ENCODE measurements around the gene PAX8.
"Not testable (repeated sequence)": the region's sequence is repeated elsewhere in the genome, so short reads cannot be mapped to it uniquely, and the experiment has no call there.

PAX8 gene

DNA sequence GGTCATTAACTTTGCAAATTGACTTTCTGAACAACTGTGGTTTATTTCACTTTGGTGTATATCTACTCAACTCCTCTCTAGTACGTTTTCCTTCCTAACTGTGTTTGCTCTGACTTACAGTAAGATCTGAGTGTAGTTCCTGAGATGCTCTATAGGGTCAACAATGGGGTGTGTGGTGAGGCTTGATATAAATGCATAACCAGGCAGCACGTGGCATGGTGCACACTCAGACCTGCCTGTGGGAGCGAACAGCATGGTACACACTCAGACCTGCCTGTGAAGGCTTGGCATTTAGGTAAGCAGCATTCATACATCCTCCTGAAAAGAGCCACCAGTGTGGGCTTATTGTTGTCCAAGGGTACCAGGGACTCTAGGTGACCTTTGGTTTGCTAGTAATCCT is 32.5 kb upstream of the PAX8 start:
- not testable (repeated sequence) for H3K4me3 ChIP-seq (ENCODE audit: low read depth in 1 of 2, low read length in 2 of 2); H3K9ac ChIP-seq (ENCODE audit: low read depth in 1 of 2, low read length in 2 of 2)

DNA sequence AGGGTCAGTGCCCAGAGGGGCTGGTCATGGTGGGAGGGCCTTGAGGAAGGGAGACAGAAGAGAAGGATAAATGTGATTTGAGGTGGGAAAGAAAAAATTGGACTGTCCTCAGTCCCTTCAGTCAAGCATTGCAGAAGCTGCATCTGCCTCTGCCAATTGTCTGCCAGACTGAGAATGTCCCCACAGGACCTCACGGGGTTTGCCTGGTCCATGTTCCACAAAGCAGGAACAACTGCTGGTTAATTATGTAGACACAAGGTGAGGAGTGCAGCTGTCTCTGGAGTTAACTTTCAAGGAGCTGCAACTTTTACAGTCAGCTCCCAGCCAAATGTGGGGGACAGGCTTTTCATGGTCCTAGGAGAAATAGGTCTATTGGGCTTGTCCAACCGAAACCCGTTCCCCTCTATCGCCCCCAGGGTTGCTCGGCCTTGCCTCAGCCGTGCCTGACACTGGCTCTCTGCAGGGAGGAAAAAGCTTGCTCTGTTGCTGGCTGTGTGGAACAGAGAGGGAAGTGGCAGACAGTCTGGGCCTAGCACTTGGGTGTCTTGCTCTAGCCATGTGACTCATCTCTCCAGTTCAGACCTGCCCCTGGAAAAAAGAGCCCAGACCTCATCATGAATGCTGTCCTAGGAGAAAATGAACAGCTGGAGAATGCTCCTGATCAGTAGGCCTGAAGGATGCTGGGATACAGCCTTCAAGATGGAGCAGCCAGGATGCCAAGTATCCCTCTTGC is 31.1 kb upstream of the PAX8 start:
- Histone ChIP-seq H3K9me3 (ENCODE audit: control insufficient read depth in 1 of 2, low read length in 2 of 2) (no peaks in the 10 kb centered on the region), H3K4me1 (ENCODE audit: control insufficient read depth in 1 of 2, insufficient read depth in 2 of 2, low read length in 2 of 2) (peaks cover 0 to 6% of the 10 kb centered on the region in 2 donors), H3K4me3 (ENCODE audit: low read depth in 1 of 2, low read length in 2 of 2) (no peak overlapping the region), H3K27me3 (ENCODE audit: control insufficient read depth in 1 of 2, insufficient read depth in 2 of 2, low read length in 2 of 2) (no peaks in the 10 kb centered on the region), H3K36me3 (ENCODE audit: control insufficient read depth in 1 of 2, insufficient read depth in 2 of 2, low read length in 2 of 2) (no peaks in the 10 kb centered on the region), H3K9ac (ENCODE audit: low read depth in 1 of 2, low read length in 2 of 2) (no peak overlapping the region), H3K27ac (ENCODE audit: low read depth, low read length) (no peak overlapping the region)

More for the DNA sequence above, 32.5 kb upstream of the PAX8 start:
- not testable (repeated sequence) for H3K36me3 ChIP-seq (ENCODE audit: control insufficient read depth in 1 of 2, insufficient read depth in 2 of 2, low read length in 2 of 2); H3K27me3 ChIP-seq (ENCODE audit: control insufficient read depth in 1 of 2, insufficient read depth in 2 of 2, low read length in 2 of 2); H3K27ac ChIP-seq (ENCODE audit: low read depth, low read length); H3K9me3 ChIP-seq (ENCODE audit: control insufficient read depth in 1 of 2, low read length in 2 of 2); H3K4me1 ChIP-seq (ENCODE audit: control insufficient read depth in 1 of 2, insufficient read depth in 2 of 2, low read length in 2 of 2)

DNA sequence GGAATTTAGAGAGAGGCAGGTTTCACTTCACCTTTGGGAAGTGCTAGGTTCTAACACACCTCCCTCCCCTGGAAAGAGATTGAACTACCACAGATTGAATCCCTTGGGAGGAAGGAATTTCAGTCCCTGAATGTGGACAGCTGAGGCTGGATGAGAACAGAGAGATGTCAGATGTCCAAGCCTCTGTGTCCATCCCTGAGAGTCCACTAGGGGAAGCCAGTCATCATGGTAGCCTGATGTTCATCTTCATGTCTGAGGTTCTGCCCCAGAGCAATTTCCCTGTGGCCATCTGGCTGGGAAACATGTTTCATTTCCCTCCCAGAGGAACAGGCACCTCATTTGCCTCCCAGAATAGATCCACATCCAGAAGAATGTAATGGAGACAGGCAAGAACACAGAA is 30.1 kb upstream of the PAX8 start:
- H3K27ac ChIP-seq (ENCODE audit: low read depth, low read length); H3K9ac ChIP-seq (ENCODE audit: low read depth in 1 of 2, low read length in 2 of 2); H3K36me3 ChIP-seq (ENCODE audit: control insufficient read depth in 1 of 2, insufficient read depth in 2 of 2, low read length in 2 of 2); H3K4me1 ChIP-seq (ENCODE audit: control insufficient read depth in 1 of 2, insufficient read depth in 2 of 2, low read length in 2 of 2); H3K4me3 ChIP-seq (ENCODE audit: low read depth in 1 of 2, low read length in 2 of 2); H3K9me3 ChIP-seq (ENCODE audit: control insufficient read depth in 1 of 2, low read length in 2 of 2); H3K27me3 ChIP-seq (ENCODE audit: control insufficient read depth in 1 of 2, insufficient read depth in 2 of 2, low read length in 2 of 2): not testable (repeated sequence)

DNA sequence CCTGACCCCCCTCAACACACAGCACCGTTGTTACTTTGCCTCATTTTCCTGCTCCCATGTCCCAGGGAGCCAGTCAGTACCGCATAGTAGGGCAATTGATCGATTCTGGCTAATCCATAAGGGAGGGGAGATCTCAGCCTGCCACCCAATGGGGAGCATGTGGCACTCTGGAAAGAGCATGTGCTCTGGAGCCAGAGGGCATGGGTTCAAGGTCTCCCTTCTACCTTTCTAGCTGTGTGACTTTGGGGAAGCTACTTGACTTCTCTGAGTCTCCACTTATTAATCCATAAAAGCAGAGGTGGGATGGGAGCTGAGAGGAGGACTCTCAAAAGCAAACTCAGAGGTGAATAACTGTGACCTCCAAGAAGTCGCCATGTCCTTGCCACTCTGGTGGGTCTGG is 27.5 kb upstream of the PAX8 start:
- H3K9ac ChIP-seq (ENCODE audit: low read depth in 1 of 2, low read length in 2 of 2); H3K27ac ChIP-seq (ENCODE audit: low read depth, low read length); H3K36me3 ChIP-seq (ENCODE audit: control insufficient read depth in 1 of 2, insufficient read depth in 2 of 2, low read length in 2 of 2); H3K27me3 ChIP-seq (ENCODE audit: control insufficient read depth in 1 of 2, insufficient read depth in 2 of 2, low read length in 2 of 2); H3K4me1 ChIP-seq (ENCODE audit: control insufficient read depth in 1 of 2, insufficient read depth in 2 of 2, low read length in 2 of 2); H3K4me3 ChIP-seq (ENCODE audit: low read depth in 1 of 2, low read length in 2 of 2); H3K9me3 ChIP-seq (ENCODE audit: control insufficient read depth in 1 of 2, low read length in 2 of 2): not testable (repeated sequence)

DNA sequence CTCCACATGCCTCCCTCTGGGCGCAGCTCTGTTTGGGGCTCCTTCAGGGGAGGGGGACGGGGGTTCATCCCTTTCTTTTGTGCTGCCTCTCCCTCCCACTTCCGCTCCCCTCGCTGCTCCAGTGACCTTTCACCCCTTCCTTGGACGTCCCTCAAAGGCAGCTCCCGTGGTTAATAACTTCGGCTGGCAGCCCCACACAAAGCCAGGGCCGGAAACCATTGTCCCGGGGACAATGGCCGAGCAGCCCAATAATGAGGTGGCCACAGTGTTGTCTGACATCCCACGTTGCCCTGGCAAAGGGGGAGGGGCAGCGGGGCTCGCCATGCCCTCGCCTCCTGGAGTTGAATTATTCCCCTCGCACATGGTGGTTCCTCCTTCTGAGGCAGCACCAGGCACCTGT is 27.0 kb upstream of the PAX8 start:
- H3K9me3 ChIP-seq (ENCODE audit: control insufficient read depth in 1 of 2, low read length in 2 of 2); H3K36me3 ChIP-seq (ENCODE audit: control insufficient read depth in 1 of 2, insufficient read depth in 2 of 2, low read length in 2 of 2); H3K4me3 ChIP-seq (ENCODE audit: low read depth in 1 of 2, low read length in 2 of 2); H3K27ac ChIP-seq (ENCODE audit: low read depth, low read length); H3K4me1 ChIP-seq (ENCODE audit: control insufficient read depth in 1 of 2, insufficient read depth in 2 of 2, low read length in 2 of 2); H3K9ac ChIP-seq (ENCODE audit: low read depth in 1 of 2, low read length in 2 of 2); H3K27me3 ChIP-seq (ENCODE audit: control insufficient read depth in 1 of 2, insufficient read depth in 2 of 2, low read length in 2 of 2): not testable (repeated sequence)

DNA sequence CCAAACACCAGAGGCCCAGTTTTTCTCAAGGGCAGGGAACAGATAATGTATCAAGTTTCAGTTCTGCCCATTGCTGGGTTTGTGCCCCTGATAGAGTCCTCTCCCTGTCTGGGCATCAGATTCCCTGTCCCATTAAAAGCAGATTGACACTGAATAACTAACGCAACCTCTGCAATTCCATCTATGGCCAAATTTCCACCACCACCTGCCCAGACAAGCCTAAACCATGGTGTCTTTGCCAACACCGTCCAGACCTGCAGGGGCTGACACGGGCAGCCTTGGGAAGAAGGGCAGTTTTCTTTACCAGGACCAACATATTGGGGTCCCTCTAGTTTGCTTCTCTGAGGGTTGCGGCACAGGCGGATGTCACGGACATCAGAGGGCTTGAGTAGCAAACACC is 26.4 kb upstream of the PAX8 start:
- Histone ChIP-seq H3K27me3 (ENCODE audit: control insufficient read depth in 1 of 2, insufficient read depth in 2 of 2, low read length in 2 of 2) (no peaks in the 10 kb centered on the region), H3K27ac (ENCODE audit: low read depth, low read length) (no peak overlapping the region), H3K4me3 (ENCODE audit: low read depth in 1 of 2, low read length in 2 of 2) (no peak overlapping the region)

DNA sequence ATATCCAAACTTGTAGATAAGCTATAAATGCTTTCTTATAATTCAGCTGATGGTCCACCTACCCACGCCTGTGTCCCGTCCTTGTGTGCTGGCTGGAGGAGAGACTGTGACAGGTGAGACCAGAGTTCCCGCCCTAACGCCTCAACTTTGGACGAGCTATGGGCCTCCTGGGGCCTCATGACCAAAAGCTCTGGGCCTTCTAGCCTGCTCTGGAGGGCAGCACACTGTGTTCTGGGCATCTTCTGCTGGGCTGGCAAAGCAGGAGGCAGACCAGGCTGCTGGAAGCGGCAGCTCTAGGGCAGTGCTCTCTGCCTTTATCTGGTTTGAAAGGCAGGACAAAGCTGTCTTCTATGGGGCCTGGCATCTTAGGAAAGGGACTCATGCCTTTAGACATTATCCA is 26.0 kb upstream of the PAX8 start:
- no peaks in the 10 kb centered on the region for H3K36me3 ChIP-seq (ENCODE audit: control insufficient read depth in 1 of 2, insufficient read depth in 2 of 2, low read length in 2 of 2)
- H3K4me3 ChIP-seq (ENCODE audit: low read depth in 1 of 2, low read length in 2 of 2): no peak overlapping the region
- H3K27me3 ChIP-seq (ENCODE audit: control insufficient read depth in 1 of 2, insufficient read depth in 2 of 2, low read length in 2 of 2): no peaks in the 10 kb centered on the region
- no peak overlapping the region for H3K27ac ChIP-seq (ENCODE audit: low read depth, low read length)
- H3K9ac ChIP-seq (ENCODE audit: low read depth in 1 of 2, low read length in 2 of 2): no peak overlapping the region
- no peaks in the 10 kb centered on the region for H3K9me3 ChIP-seq (ENCODE audit: control insufficient read depth in 1 of 2, low read length in 2 of 2)
- H3K4me1 ChIP-seq (ENCODE audit: control insufficient read depth in 1 of 2, insufficient read depth in 2 of 2, low read length in 2 of 2): no peaks in the 10 kb centered on the region

More for the DNA sequence above, 26.4 kb upstream of the PAX8 start:
- Histone ChIP-seq H3K9ac (ENCODE audit: low read depth in 1 of 2, low read length in 2 of 2) (no peak overlapping the region), H3K36me3 (ENCODE audit: control insufficient read depth in 1 of 2, insufficient read depth in 2 of 2, low read length in 2 of 2) (no peaks in the 10 kb centered on the region), H3K4me1 (ENCODE audit: control insufficient read depth in 1 of 2, insufficient read depth in 2 of 2, low read length in 2 of 2) (no peaks in the 10 kb centered on the region), H3K9me3 (ENCODE audit: control insufficient read depth in 1 of 2, low read length in 2 of 2) (no peaks in the 10 kb centered on the region)

DNA sequence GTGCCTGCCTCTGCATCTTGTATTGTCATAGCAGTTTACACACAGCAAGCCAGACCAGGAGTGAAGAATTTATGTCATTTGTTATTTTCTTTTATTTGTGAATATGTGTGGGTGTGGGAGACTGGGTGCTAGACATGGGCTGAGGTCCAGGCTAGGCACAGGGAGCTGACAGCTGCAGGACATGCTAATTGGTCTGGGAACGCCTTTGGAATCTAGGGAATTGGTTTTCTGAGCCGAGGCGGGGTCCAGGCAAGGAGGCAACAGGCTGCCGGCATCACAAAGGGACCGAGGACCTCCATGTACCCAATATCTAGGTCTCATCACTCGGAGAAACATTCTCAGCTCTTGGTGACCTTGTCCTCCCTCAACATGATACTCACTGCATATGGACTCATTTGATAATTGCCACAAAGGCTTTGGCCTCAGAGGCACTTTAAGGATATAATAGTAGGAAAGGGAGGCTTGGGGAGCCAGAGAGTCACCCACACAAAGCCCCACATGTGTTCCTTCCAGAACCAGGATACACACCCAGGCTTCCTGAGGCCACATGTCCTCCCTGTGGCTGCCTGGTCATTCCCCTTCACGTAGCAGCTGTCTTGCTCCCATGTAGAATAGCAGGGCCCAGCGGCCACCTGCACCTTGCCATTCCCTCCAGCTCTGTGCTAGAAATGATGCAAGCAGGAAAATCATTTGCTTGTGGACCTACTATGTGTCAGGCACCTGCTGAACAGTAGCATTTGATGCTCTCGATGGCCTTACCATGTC is 23.7 kb upstream of the PAX8 start:
- not testable (repeated sequence) for H3K9me3 ChIP-seq (ENCODE audit: control insufficient read depth in 1 of 2, low read length in 2 of 2); H3K4me3 ChIP-seq (ENCODE audit: low read depth in 1 of 2, low read length in 2 of 2); H3K27me3 ChIP-seq (ENCODE audit: control insufficient read depth in 1 of 2, insufficient read depth in 2 of 2, low read length in 2 of 2); H3K27ac ChIP-seq (ENCODE audit: low read depth, low read length); H3K9ac ChIP-seq (ENCODE audit: low read depth in 1 of 2, low read length in 2 of 2); H3K4me1 ChIP-seq (ENCODE audit: control insufficient read depth in 1 of 2, insufficient read depth in 2 of 2, low read length in 2 of 2); H3K36me3 ChIP-seq (ENCODE audit: control insufficient read depth in 1 of 2, insufficient read depth in 2 of 2, low read length in 2 of 2)

DNA sequence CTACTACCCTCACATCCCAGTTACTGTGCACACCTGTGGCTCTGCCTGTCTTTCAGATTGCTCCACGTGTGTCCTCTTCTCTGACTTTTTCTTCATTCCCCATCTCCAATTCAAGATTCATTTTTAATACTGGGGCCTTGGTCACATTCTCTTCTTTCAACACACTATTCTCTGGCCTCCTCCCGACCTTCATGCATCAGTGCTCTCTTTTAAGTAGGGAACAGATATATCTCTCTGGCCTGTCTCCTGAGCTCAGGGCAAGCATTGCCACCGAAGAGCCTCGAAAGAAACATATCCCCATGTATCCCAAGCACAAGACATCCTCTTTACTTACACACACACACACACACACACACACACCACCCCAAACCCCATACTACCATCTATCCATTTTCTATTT is 21.6 kb upstream of the PAX8 start:
- Histone ChIP-seq H3K27ac (ENCODE audit: low read depth, low read length) (no peak overlapping the region), H3K9me3 (ENCODE audit: control insufficient read depth in 1 of 2, low read length in 2 of 2) (no peaks in the 10 kb centered on the region), H3K36me3 (ENCODE audit: control insufficient read depth in 1 of 2, insufficient read depth in 2 of 2, low read length in 2 of 2) (no peaks in the 10 kb centered on the region)

DNA sequence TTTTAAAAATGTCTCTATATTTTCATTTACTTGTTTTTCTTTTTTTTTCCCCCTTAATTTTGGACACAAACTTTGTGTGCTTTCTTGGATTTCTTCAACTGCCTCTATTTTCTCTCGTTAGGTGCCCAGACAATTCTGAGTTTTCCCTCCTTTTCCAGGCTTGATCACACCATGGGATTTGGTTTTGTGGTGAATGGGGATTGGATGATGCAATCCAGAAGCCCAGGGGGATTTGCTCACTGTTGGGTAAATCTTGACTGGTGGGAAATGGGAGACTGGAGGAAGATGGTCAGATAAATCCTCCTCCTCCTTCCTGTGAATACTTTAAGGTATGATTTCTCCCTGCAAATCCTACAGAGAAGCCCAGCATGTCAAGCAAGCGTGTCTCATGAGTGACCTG is 19.5 kb upstream of the PAX8 start:
- Histone ChIP-seq H3K4me3 (ENCODE audit: low read depth in 1 of 2, low read length in 2 of 2) (no peak overlapping the region), H3K27ac (ENCODE audit: low read depth, low read length) (no peak overlapping the region), H3K9ac (ENCODE audit: low read depth in 1 of 2, low read length in 2 of 2) (no peak overlapping the region), H3K36me3 (ENCODE audit: control insufficient read depth in 1 of 2, insufficient read depth in 2 of 2, low read length in 2 of 2) (no peaks in the 10 kb centered on the region), H3K27me3 (ENCODE audit: control insufficient read depth in 1 of 2, insufficient read depth in 2 of 2, low read length in 2 of 2) (no peaks in the 10 kb centered on the region), H3K9me3 (ENCODE audit: control insufficient read depth in 1 of 2, low read length in 2 of 2) (no peaks in the 10 kb centered on the region), H3K4me1 (ENCODE audit: control insufficient read depth in 1 of 2, insufficient read depth in 2 of 2, low read length in 2 of 2) (no peaks in the 10 kb centered on the region)

More for the DNA sequence above, 21.6 kb upstream of the PAX8 start:
- H3K9ac ChIP-seq (ENCODE audit: low read depth in 1 of 2, low read length in 2 of 2): no peak overlapping the region
- no peaks in the 10 kb centered on the region for H3K27me3 ChIP-seq (ENCODE audit: control insufficient read depth in 1 of 2, insufficient read depth in 2 of 2, low read length in 2 of 2)
- no peaks in the 10 kb centered on the region for H3K4me1 ChIP-seq (ENCODE audit: control insufficient read depth in 1 of 2, insufficient read depth in 2 of 2, low read length in 2 of 2)
- H3K4me3 ChIP-seq (ENCODE audit: low read depth in 1 of 2, low read length in 2 of 2): no peak overlapping the region
